Pons (tissue), 1 donor: ENCODE measurements around the gene LRRC8A.

Experiments used
- DNase-seq: peaks from one replicate; pipeline ENCODE4 v3.0.0-alpha.2; 2016; ENCODE audit warnings: low spot score

Gene LRRC8A

GRCh38 chr9:128901822-128902221 is 19.9 kb downstream of the LRRC8A start:
- no peak for DNase-seq

GRCh38 chr9:128902351-128903078 is 20.6 kb downstream of the LRRC8A start:
- no peak for DNase-seq

- DNase-seq: no peak
These were observed 21.1 kb downstream of the LRRC8A start for GRCh38 chr9:128903079-128903461.

DNA sequence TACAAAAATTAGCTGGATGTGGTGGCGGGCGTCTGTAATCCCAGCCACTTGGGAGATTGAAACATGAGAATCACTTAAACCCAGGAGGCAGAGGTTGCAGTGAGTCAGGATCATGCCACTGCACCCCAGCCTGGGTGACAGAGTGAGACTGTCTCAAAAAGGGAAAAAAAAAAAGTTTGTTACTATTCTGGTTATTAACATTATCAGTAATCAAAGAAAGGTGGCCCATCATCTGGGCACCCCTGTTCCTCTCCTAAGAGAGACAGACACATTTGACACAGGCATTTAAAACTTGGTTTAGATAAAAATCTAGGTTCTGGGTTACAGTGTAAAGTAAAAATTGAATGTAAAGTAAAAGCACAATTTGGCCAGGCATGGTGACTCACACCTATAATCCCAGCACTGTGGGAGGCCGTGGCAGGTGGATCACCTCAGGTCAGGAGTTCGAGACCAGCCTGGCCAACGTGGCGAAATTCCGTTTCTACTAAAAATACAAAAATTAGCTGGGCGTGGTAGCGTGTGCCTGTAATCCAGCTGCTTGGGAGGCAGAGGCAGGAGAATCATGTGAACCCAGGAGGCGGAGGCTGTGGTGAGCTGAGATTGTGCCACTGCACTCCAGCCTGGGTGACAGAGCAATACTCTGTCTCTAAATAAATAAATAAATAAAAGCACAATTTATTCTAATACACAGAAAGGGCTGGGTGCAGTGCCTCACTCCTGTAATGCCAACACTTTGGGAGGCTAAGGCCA is 22.1 kb downstream of the LRRC8A start:
- no peak for DNase-seq

DNA sequence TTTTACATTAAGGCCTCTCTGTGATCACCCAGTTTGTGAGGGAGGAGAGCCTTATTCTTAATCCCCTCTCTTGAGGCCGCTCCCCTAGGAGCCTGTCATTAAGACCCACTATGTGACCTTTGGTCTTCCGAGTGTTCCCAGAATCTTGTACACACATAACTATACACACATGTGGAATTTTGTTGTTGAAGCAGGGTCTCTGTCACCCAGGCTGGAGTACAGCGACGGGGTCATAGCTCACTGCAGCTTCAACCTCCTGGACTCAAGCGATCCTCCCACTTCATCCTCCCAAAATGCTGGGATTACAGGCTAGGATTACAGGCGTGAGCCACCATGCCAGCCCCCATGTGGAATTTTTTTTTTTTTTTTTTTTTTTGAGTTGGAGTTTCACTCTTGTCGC is 24.0 kb downstream of the LRRC8A start:
- DNase-seq: no peak

- DNase-seq: no peak
These were observed 24.8 kb downstream of the LRRC8A start for GRCh38 chr9:128906741-128907140.

GRCh38 chr9:128908372-128908771 is 26.4 kb downstream of the LRRC8A start:
- no peak for DNase-seq

DNA sequence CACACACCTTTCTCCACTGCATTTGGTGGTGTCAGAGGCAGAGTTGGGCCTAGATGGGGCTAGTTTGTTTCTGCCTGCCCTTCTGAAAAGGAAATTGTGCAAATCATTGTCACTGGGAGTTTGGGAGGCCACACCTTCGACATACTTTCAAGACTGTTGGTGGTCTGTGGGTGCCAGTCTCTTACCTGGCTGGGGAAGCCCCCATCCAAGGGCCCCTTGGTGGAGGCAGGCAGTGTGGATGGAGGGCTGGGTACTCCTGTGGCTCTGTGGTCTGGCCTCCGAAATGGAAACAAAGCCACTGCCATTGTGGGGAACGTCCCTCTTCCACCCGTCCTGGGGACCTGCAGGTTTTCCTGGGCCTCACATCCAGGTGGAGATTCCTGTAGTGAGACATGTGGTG is 27.9 kb downstream of the LRRC8A start:
- DNase-seq: no peak

DNA sequence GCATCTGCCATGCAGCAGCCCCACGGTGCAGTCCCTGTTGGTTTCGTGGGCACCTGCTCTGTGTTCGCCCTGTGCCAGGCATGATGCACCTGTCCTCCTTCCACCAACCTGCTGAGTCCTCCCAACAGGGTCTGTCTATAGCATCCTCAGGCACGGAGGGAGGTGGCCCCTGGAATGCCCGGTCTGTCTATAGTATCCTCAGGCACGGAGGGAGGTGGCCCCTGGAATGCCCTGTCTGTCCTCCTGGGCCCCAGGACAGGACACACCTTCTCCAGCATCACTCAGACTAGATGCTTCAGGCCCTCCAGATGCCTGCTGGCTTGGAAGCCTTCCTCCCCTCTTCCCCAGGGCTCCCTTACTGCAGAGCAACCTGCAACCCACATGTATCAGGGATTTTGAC is 29.0 kb downstream of the LRRC8A start:
- DNase-seq: no peak

DNA sequence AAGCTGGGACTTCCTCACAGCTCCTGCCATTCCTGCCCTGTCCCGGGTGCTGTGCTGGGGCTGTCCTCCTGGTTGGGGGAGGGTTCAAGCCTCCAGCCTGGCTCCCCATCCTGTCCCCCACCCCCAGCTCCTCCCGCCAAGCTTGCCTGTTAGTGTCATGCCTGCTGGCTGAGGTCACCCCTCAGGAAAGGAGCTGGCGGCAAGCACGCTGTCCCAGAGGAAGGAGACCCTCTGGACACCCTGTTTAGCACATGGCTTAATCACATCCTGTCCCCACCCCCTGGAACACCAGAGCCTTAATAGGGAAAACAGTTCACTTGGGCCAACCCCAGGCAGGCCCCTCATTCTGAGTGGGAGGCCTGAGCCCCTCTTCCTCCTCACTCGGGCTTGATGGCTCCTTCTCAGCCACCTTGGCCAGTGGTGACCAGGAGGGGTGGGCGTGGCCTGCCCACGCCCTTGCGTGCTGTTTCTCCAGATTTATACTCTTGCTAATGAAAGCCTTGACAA is 29.6 kb downstream of the LRRC8A start:
- DNase-seq: no peak

GRCh38 chr9:128912270-128912853 is 30.4 kb downstream of the LRRC8A start:
- DNase-seq: no peak

- no peak for DNase-seq
These were observed 31.3 kb downstream of the LRRC8A start for GRCh38 chr9:128913048-128913900.

- no peak for DNase-seq
These were observed 32.3 kb downstream of the LRRC8A start for GRCh38 chr9:128913995-128914772.

GRCh38 chr9:128916204-128916603 is 34.3 kb downstream of the LRRC8A start:
- no peak for DNase-seq

GRCh38 chr9:128916745-128917144 is 34.8 kb downstream of the LRRC8A start:
- DNase-seq: no peak

- peak; percentile 76 for DNase-seq
These were observed 35.4 kb downstream of the LRRC8A start for GRCh38 chr9:128917151-128917849.

DNA sequence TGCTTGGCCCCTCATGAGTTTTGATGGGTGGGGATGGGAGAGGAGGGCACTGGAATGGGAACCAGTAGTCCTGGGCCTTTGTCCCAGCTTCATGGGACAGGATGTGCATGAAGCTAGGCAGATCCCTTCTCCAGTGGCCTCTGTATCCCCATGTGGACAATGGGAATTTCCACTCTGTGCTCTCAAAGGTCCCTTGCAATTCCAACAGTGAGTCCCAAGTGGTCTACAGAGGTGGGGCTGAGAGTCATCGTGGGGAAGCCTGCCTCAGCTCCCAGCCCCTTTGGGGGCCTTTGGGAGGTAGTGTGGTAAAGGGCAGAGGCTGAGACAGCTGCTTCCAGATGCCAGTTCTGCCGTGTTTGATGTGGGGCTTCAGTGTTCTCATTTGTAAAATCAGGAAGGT is 37.0 kb downstream of the LRRC8A start:
- no peak for DNase-seq

GRCh38 chr9:128919402-128920089 is 37.6 kb downstream of the LRRC8A start:
- DNase-seq: no peak

DNA sequence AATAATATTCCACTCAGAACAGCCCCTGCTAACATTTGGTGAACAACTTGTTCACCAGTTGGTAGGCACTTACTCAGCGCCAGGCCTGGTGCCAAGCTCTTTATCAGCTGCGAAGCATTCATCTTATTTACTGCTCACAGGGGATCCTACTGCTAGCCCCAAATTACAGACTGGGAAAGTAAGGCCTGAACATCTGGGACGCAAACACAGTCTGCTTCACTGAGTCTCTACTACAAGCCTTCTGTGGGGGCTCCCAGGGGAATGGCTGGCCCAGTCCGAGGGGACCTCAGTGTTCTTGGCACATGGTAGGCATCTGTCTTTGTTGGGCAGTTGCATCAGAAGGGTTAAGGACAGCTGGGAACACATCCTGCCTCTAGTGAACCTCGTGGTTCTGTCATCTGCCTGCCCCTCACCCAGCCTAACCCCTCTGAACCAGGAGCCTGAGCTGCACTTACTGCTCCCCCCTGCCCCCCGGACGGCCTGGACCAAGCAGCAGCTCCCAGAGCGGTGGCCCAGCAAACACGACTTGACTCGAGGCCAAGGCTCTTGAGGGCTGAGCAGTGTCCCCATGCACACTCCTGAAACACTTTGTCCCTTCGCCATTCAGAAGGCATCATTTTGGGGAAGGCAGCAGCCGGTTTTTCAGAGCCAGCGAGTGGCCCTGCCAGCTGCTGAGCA is 38.6 kb downstream of the LRRC8A start, which contains the start of gene PHYHD1:
Gene PHYHD1 (plus strand): TSS at position 602 of the 678 bp plus-strand sequence. CDS start 1,342 bp downstream, outside the sequence.
- DNase-seq: peak; percentile 74
